GM21723 (cell line): ENCODE measurements around the gene ALKBH7.

Experiments used
- ATAC-seq: cut with Tn5 transposase; IDR thresholded peaks from one replicate; pipeline ENCODE4 v1.9.1; 2021; ENCODE audit warnings: mild to moderate bottlenecking, moderate library complexity; ENCODE audit not compliant: unreplicated experiment

Gene ALKBH7

GRCh38 chr19:6424195-6424938 lies 51.8 kb downstream of the ALKBH7 start, which contains the start of gene KHSRP:
Gene KHSRP, minus strand, starts transcription at chr19:6424811. Its CDS starts 110 bp downstream, at chr19:6424701.
- no peak for ATAC-seq
